HG03442 (cell line): ENCODE data around the gene UBE4B.
"Not testable (repeated sequence)": the region's sequence is repeated elsewhere in the genome, so short reads cannot be mapped to it uniquely, and the experiment has no call there.

Experiments
- ATAC-seq: cut with Tn5 transposase; IDR thresholded peaks from one replicate; pipeline ENCODE4 v1.9.1; 2021; ENCODE audit warnings: mild to moderate bottlenecking, moderate library complexity; ENCODE audit not compliant: unreplicated experiment

UBE4B gene

GRCh38 chr1:10070206-10070605 lies 37.4 kb downstream of the UBE4B start:
- no peak for ATAC-seq

GRCh38 chr1:10071640-10072039 lies 38.9 kb downstream of the UBE4B start:
- no peak for ATAC-seq

- not testable (repeated sequence) for ATAC-seq
Measured at GRCh38 chr1:10073371-10073770, 40.6 kb downstream of the UBE4B start.

- no peak for ATAC-seq
Measured at GRCh38 chr1:10074059-10074851, 41.5 kb downstream of the UBE4B start.

GRCh38 chr1:10074852-10075730 lies 42.3 kb downstream of the UBE4B start:
- no peak for ATAC-seq

GRCh38 chr1:10075732-10076131 lies 43.0 kb downstream of the UBE4B start:
- ATAC-seq = no peak

GRCh38 chr1:10078494-10078893 lies 45.7 kb downstream of the UBE4B start:
- no peak for ATAC-seq

GRCh38 chr1:10080523-10080922 lies 47.8 kb downstream of the UBE4B start:
- ATAC-seq = no peak

- no peak for ATAC-seq
Measured at GRCh38 chr1:10082785-10083479, 50.2 kb downstream of the UBE4B start.

- ATAC-seq = no peak
Measured at GRCh38 chr1:10084045-10084444, 51.3 kb downstream of the UBE4B start.

GRCh38 chr1:10085076-10085475 lies 52.3 kb downstream of the UBE4B start:
- ATAC-seq = no peak

- no peak for ATAC-seq
Measured at GRCh38 chr1:10087210-10087609, 54.5 kb downstream of the UBE4B start.

GRCh38 chr1:10101929-10102328 lies 69.2 kb downstream of the UBE4B start:
- no peak for ATAC-seq

- ATAC-seq = no peak
Measured at GRCh38 chr1:10103193-10103592, 70.4 kb downstream of the UBE4B start.

GRCh38 chr1:10104834-10105233 lies 72.1 kb downstream of the UBE4B start:
- ATAC-seq = no peak

- ATAC-seq = no peak
Measured at GRCh38 chr1:10105484-10105883, 72.7 kb downstream of the UBE4B start.

- ATAC-seq = no peak
Measured at GRCh38 chr1:10106241-10106640, 73.5 kb downstream of the UBE4B start.

- no peak for ATAC-seq
Measured at GRCh38 chr1:10106756-10107475, 74.2 kb downstream of the UBE4B start.

GRCh38 chr1:10107476-10107847 lies 74.7 kb downstream of the UBE4B start:
- not testable (repeated sequence) for ATAC-seq

- no peak for ATAC-seq
Measured at GRCh38 chr1:10108134-10108663, 75.4 kb downstream of the UBE4B start.
